ENCODE measurements around the gene CLDN5. TPM values are rescaled to one million over a fixed set of nuclear protein-coding genes. Genes with fewer than 3 reads are reported as not detected.

Gene CLDN5
- total RNA-seq, 1 donor from 2014 or later, result 213 TPM

- Histone ChIP-seq H3K27ac (no peak overlapping the region), H3K9me3 (no peaks in the 10 kb centered on the region), H3K4me1 (no peaks in the 10 kb centered on the region), H3K36me3 (no peaks in the 10 kb centered on the region), H3K27me3 (ENCODE audit: low read depth) (no peaks in the 10 kb centered on the region), H3K4me3 (no peak overlapping the region)
- no peak for TF ChIP-seq CTCF (IDR thresholded peaks at IDR 0.05)
- no peak for ATAC-seq
- intact Hi-C loops (cut with DNase I), result no loop called here
- DNase-seq, result no peak
Observed at GRCh38 chr22:19501897-19502447, 22.2 kb downstream of the CLDN5 start.

GRCh38 chr22:19499880-19500242 lies 24.3 kb downstream of the CLDN5 start:
- Histone ChIP-seq H3K9me3 (no peaks in the 10 kb centered on the region), H3K27ac (no peak overlapping the region), H3K4me3 (no peak overlapping the region), H3K27me3 (ENCODE audit: low read depth) (no peaks in the 10 kb centered on the region), H3K4me1 (no peaks in the 10 kb centered on the region), H3K36me3 (no peaks in the 10 kb centered on the region)
- ATAC-seq, result no peak
- intact Hi-C loops (cut with DNase I), result loop anchor here (10.0 kb wide), 1 partner anchor 125 kb away; no protein-coding TSS in a partner anchor
- no peak for DNase-seq
- no peak for TF ChIP-seq CTCF (IDR thresholded peaks at IDR 0.05)

- H3K27me3 ChIP-seq (ENCODE audit: low read depth), result no peaks in the 10 kb centered on the region
- no peak for ATAC-seq
- H3K9me3 ChIP-seq, result no peaks in the 10 kb centered on the region
- H3K4me1 ChIP-seq, result no peaks in the 10 kb centered on the region
- no peaks in the 10 kb centered on the region for H3K36me3 ChIP-seq
- TF ChIP-seq CTCF (IDR thresholded peaks at IDR 0.05), result no peak
- intact Hi-C loops (cut with DNase I), result loop anchor here (10.0 kb wide), 1 partner anchor 125 kb away; no protein-coding TSS in a partner anchor
- H3K27ac ChIP-seq, result no peak overlapping the region
- no peak overlapping the region for H3K4me3 ChIP-seq
- DNase-seq, result no peak
Observed at GRCh38 chr22:19499236-19499879, 24.9 kb downstream of the CLDN5 start.

DNA sequence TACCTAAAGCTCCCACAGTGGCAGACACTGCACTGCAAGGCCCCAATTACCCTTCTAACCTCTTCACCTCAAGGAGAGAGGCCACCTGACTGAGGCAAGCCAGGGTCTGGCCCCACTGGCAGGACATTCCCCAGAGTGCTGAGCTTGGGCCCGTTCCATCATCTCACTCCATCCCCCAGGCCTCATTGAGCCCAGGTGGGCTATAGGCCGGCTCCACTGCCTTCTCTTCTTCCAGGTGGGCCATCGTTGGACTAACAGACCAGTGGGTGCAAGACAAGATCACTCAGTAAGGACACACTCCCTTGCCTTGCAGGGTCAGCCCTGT lies 25.4 kb downstream of the CLDN5 start:
- no peaks in the 10 kb centered on the region for H3K27me3 ChIP-seq (ENCODE audit: low read depth)
- intact Hi-C loops (cut with DNase I), result loop anchor here (10.0 kb wide), 1 partner anchor 126 kb away; no protein-coding TSS in a partner anchor
- TF ChIP-seq CTCF (IDR thresholded peaks at IDR 0.05), result no peak
- no peaks in the 10 kb centered on the region for H3K9me3 ChIP-seq
- no peaks in the 10 kb centered on the region for H3K36me3 ChIP-seq
- no peak for DNase-seq
- H3K4me3 ChIP-seq, result no peak overlapping the region
- no peaks in the 10 kb centered on the region for H3K4me1 ChIP-seq
- ATAC-seq, result no peak
- H3K27ac ChIP-seq, result no peak overlapping the region

GRCh38 chr22:19498154-19498865 lies 25.9 kb downstream of the CLDN5 start:
- no peaks in the 10 kb centered on the region for H3K36me3 ChIP-seq
- peak in 1 of 2 donors; percentile 34 for ATAC-seq
- H3K4me1 ChIP-seq, result no peaks in the 10 kb centered on the region
- no peaks in the 10 kb centered on the region for H3K27me3 ChIP-seq (ENCODE audit: low read depth)
- H3K27ac ChIP-seq, result no peak overlapping the region
- DNase-seq, result no peak
- H3K9me3 ChIP-seq, result no peaks in the 10 kb centered on the region
- no peak for TF ChIP-seq CTCF (IDR thresholded peaks at IDR 0.05)
- H3K4me3 ChIP-seq, result no peak overlapping the region
- intact Hi-C loops (cut with DNase I), result loop anchor here (10.0 kb wide), 1 partner anchor 126 kb away; no protein-coding TSS in a partner anchor

Measured in lower lobe of right lung (tissue), 2 donors.